Dedifferentiated amniotic fluid mesenchymal stem cell (primary cell): ENCODE measurements around the gene TMEM161A.

Experiments
- DNase-seq: peaks from one replicate; pipeline ENCODE4 v3.0.0-alpha.2; 2016; ENCODE audit errors: extremely low spot score

The TMEM161A gene

GRCh38 chr19:19098084-19098702 is 40.1 kb downstream of the TMEM161A start:
- no peak for DNase-seq

GRCh38 chr19:19096641-19097627 is 41.3 kb downstream of the TMEM161A start:
- DNase-seq, result no peak

DNA sequence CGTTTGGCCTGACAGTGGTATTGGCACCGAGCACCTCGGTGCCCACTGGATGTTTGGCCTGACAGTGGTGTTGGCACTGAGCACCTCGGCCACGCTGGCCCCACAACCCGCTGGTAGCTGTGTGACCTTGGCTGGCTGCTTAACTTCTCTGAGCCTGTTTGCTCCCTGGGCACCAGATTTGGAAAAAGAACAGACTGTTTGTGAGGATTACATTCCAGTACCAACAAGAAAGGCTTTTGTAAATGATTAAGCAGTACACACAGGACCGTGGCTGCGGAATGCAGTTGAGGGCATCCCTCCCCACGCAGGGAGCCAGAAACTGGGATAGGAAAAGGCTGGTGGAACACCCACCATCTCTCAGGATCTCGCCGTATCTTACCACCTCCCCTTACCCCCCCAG is 42.6 kb downstream of the TMEM161A start:
- no peak for DNase-seq

DNA sequence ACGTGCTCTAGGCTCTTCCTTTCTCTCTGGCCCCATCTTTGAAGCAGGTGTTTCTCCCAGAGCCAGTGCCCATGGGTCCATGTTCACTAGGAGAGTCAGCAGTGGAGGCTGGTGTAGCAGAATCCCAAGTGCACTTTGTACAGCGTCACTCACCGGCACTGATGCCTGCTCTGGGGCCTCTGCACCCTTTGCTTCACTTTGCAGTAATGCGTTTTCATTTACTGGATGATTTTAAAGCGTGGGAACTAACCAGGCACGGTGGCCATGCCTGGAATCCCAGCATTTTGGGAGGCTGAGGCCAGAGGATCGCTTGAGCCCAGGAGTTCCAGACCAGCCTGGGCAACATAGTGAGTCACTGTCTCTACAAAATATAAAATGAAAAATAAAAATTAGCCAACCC is 43.8 kb downstream of the TMEM161A start:
- no peak for DNase-seq

- no peak for DNase-seq
Measured at GRCh38 chr19:19087676-19088075, 50.6 kb downstream of the TMEM161A start.

- no peak for DNase-seq
Measured at GRCh38 chr19:19083413-19084178, 54.7 kb downstream of the TMEM161A start.

- DNase-seq, result no peak
Measured at GRCh38 chr19:19081642-19082151, 56.6 kb downstream of the TMEM161A start.

- DNase-seq, result no peak
Measured at GRCh38 chr19:19079571-19079970, 58.7 kb downstream of the TMEM161A start.

GRCh38 chr19:19078801-19079200 is 59.5 kb downstream of the TMEM161A start:
- no peak for DNase-seq

GRCh38 chr19:19077103-19077502 is 61.2 kb downstream of the TMEM161A start:
- DNase-seq, result no peak

- DNase-seq, result no peak
Measured at GRCh38 chr19:19076476-19076875, 61.8 kb downstream of the TMEM161A start.

DNA sequence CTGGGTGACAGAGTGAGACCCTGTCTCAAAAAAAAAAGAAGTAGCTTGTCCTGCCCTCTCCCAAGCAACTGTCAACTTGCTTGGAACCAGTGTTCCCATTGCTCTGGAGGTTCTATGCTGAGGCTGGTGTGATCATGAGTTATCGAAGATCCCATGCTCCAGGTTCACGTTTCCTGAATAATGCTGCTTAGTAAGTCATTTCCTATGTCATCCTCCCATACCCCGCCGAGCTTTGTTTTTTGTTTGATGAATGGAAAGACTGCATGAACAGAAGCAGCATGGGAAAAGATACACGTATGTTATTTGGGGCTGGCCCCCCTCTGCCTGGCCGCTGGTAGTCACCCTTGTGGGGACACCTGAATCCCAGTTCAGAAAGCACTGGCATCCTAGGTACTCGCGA is 63.2 kb downstream of the TMEM161A start:
- DNase-seq, result no peak

GRCh38 chr19:19074196-19074882 is 63.9 kb downstream of the TMEM161A start:
- DNase-seq, result no peak

DNA sequence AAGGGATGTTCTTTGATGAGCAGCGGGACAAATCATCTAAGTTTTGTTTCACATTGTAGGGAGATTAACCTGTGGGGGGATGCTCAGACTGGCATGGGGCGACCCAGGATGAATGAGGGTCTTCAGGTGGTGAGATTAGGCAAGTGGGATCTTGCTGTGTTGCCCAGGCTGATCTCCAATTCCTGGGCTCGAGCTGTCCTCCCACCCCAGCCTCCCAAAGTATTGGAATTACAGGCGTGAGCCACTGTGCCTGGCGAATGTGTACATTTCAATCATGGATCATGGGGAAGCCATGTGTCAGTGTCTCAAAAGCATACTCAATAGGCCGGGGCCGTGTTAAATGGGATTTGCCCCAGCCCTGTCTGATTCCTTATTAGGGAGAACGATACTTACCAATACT is 66.4 kb downstream of the TMEM161A start:
- no peak for DNase-seq
